ENCODE data around the gene SP6.

DNA sequence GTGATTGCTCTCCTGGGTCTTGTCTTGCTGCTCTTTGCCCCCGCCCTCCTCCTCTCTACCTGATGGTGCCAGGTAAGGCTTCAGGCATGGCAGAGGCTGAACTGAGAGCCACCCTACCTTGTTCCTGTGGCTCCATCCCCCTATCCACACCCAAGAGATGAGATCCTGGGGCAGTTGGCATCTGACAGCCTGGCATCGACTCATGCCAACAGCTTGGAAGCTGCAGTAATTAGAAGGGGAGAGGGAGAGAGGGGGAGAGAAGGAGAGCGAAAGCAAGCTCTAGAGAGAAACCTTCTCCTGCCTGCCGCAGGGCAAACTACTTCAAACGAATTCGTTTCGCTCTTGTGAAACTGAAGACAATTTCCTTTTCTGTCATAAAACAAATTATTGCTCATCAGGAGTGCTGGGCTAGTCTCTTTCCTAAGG, 13.8 kb upstream of the SP6 start:
- TF ChIP-seq, protein P1, sequence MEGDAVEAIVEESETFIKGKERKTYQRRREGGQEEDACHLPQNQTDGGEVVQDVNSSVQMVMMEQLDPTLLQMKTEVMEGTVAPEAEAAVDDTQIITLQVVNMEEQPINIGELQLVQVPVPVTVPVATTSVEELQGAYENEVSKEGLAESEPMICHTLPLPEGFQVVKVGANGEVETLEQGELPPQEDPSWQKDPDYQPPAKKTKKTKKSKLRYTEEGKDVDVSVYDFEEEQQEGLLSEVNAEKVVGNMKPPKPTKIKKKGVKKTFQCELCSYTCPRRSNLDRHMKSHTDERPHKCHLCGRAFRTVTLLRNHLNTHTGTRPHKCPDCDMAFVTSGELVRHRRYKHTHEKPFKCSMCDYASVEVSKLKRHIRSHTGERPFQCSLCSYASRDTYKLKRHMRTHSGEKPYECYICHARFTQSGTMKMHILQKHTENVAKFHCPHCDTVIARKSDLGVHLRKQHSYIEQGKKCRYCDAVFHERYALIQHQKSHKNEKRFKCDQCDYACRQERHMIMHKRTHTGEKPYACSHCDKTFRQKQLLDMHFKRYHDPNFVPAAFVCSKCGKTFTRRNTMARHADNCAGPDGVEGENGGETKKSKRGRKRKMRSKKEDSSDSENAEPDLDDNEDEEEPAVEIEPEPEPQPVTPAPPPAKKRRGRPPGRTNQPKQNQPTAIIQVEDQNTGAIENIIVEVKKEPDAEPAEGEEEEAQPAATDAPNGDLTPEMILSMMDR (IDR thresholded peaks at IDR 0.05; ENCODE audit: borderline replicate concordance, extremely low read depth, low read length, poor library complexity, severe bottlenecking) = no peak
- no peak for TF ChIP-seq EZH2 (IDR thresholded peaks at IDR 0.05; ENCODE audit: borderline replicate concordance, low read depth, low read length, severe bottlenecking)
